ENCODE data around the gene ATP8B2. TPM values are rescaled to one million over a fixed set of nuclear protein-coding genes. Genes with fewer than 3 reads are reported as not detected.

ATP8B2 gene
- polyA plus RNA-seq, 1 of the 3 experiments (the other 2 are of a cell fraction), result 50.7 TPM

DNA sequence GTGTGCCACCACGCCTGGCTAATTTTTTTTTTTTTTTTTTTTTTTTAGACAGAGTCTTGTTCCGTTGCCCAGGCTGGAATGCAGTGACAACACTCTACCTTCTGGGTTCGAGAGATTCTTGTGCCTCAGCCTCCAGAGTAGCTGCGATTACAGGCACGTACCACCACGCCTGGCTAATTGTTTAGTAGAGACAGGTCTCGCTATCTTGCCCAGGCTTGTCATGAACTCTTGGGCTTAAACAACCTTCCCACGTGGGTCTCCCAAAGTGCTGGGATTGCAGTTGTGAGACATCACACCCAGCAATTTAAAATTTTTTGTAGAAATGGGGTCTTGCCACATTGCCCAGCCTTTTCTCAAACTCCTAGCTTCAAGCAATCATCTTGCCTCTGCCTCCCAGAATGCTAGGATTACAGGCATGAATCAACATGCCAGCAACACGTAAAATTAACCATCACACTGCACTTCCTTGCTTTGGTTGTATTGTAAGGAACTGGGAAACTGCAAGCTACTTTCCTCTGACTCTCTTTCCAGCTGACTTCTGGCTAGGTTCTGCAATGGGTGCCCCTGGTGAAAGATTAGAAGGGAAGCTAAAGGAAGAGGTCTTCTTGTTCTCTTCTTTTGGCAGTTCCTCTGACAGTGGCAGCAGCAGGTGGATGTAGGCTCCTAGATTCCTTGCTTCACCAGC, 65.9 kb downstream of the ATP8B2 start:
- no peak for TF ChIP-seq RXRA (IDR thresholded peaks at IDR 0.05; ENCODE audit: borderline replicate concordance, low read depth)
- TF ChIP-seq YY1 (IDR thresholded peaks at IDR 0.05; ENCODE audit: low read depth), result no peak
- TF ChIP-seq EP300 (IDR thresholded peaks at IDR 0.05; ENCODE audit: borderline replicate concordance in 1 of 2, low read depth in 1 of 2, low read length in 1 of 2), result no peak
- no peak for DNase-seq
- Histone ChIP-seq H4K20me1 (ENCODE audit: insufficient read depth) (no peaks in the 10 kb centered on the region), H3K9me2 (no peaks in the 10 kb centered on the region), H3K9me3 (no peaks in the 10 kb centered on the region), H3K79me2 (ENCODE audit: insufficient read depth) (no peaks in the 10 kb centered on the region), H3K4me1 (ENCODE audit: control insufficient read depth in 1 of 2, insufficient read depth in 2 of 2, low read depth in 1 of 2, low read length in 1 of 2) (no peaks in the 10 kb centered on the region), H3K36me3 (replicated peaks in 1 of 2; ENCODE audit: control insufficient read depth in 1 of 2, insufficient read depth in 2 of 2, low read length in 1 of 2) (no peaks in the 10 kb centered on the region), H3K9ac (no peak overlapping the region), H2AFZ (ENCODE audit: low read depth) (no peak overlapping the region), H3K4me2 (no peak overlapping the region), H3F3A (replicated peaks; ENCODE audit: insufficient read depth) (no peaks in the 10 kb centered on the region), H3K27ac (ENCODE audit: low read depth in 2 of 2, low read length in 1 of 2) (no peak overlapping the region), H3K27me3 (ENCODE audit: insufficient read depth) (no peaks in the 10 kb centered on the region; the same call in 1 of the 2 replicates), H3K4me3 (ENCODE audit: low read depth in 2 of 2, low read length in 1 of 2) (no peak overlapping the region)
- ChIA-PET CTCF (no interaction called here), POLR2A (no interaction called here)
- 74% methylated on average over 9 of the region's 9 CpGs for WGBS (ENCODE audit: low lambda C conversion rate)

DNA sequence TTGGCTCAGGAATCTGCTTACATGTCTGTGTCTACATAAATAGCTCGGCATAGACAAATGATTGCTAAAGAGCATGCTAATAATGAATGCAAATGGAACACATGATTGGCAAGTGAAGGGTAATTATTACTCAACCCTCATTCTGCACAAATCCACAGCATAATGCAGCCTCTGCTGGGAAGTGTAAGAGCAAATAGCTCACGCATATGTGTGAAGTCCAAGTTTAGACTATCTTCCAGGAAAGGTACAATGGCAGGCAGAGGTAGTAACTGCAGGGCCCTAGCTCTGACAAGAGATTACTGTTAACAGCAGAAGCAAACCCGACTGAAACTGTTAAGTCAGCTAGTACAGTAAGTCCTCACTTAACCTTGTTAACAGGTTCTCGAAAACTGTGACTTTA, 72.8 kb downstream of the ATP8B2 start:
- ChIA-PET POLR2A (no interaction called here), CTCF (interaction anchor here (0.9 kb wide), 1 partner anchor 73 kb away, joined by 3 read pairs; the partner anchor contains the start of gene ATP8B2)
- 80% methylated on average over 4 of the region's 4 CpGs for WGBS (ENCODE audit: low lambda C conversion rate)

DNA sequence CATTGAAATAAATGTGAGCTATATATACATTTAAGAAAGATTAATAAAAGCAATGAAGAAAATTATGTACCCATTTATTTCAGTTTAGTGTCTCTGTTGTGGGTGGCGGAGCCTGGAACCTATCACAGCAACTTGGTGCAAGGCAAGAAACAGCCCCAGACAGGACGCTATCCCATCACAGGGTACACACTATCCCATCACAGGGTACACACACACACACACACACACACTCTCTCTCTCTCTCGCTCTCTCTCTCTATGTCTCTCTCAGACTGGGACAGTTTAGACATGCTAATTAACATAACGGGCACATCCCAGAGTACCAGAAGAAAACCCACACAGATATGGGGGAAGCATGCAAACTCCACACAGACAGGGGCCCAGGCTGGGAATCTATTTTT, 73.4 kb downstream of the ATP8B2 start:
- H3K9ac ChIP-seq, result no peak overlapping the region
- H3K9me3 ChIP-seq, result no peaks in the 10 kb centered on the region
- ChIA-PET CTCF (interaction anchor here (0.9 kb wide), 1 partner anchor 73 kb away, joined by 3 read pairs; the partner anchor contains the start of gene ATP8B2), POLR2A (no interaction called here)
- no peak overlapping the region for H3K4me2 ChIP-seq
- H3K27me3 ChIP-seq (ENCODE audit: insufficient read depth), result no peaks in the 10 kb centered on the region; the same call in 1 of the 2 replicates
- H3K4me1 ChIP-seq (ENCODE audit: control insufficient read depth in 1 of 2, insufficient read depth in 2 of 2, low read depth in 1 of 2, low read length in 1 of 2), result no peaks in the 10 kb centered on the region
- 90% methylated on average over 4 of the region's 4 CpGs for WGBS (ENCODE audit: low lambda C conversion rate)
- H3K27ac ChIP-seq (ENCODE audit: low read depth in 2 of 2, low read length in 1 of 2), result no peak overlapping the region
- H3K9me2 ChIP-seq, result no peaks in the 10 kb centered on the region
- no peak for DNase-seq
- no peaks in the 10 kb centered on the region for H4K20me1 ChIP-seq (ENCODE audit: insufficient read depth)
- no peaks in the 10 kb centered on the region for H3K36me3 ChIP-seq (replicated peaks in 1 of 2; ENCODE audit: control insufficient read depth in 1 of 2, insufficient read depth in 2 of 2, low read length in 1 of 2)
- H2AFZ ChIP-seq (ENCODE audit: low read depth), result no peak overlapping the region
- H3K4me3 ChIP-seq (ENCODE audit: low read depth in 2 of 2, low read length in 1 of 2), result no peak overlapping the region
- H3F3A ChIP-seq (replicated peaks; ENCODE audit: insufficient read depth), result no peaks in the 10 kb centered on the region
- no peaks in the 10 kb centered on the region for H3K79me2 ChIP-seq (ENCODE audit: insufficient read depth)
- TF ChIP-seq, protein P1, sequence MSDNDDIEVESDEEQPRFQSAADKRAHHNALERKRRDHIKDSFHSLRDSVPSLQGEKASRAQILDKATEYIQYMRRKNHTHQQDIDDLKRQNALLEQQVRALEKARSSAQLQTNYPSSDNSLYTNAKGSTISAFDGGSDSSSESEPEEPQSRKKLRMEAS (IDR thresholded peaks at IDR 0.05; ENCODE audit: low read depth), result no peak
- TF ChIP-seq, protein P2, sequence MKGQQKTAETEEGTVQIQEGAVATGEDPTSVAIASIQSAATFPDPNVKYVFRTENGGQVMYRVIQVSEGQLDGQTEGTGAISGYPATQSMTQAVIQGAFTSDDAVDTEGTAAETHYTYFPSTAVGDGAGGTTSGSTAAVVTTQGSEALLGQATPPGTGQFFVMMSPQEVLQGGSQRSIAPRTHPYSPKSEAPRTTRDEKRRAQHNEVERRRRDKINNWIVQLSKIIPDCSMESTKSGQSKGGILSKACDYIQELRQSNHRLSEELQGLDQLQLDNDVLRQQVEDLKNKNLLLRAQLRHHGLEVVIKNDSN (IDR thresholded peaks at IDR 0.05; ENCODE audit: borderline replicate concordance, low read depth), result no peak
- TF ChIP-seq, protein P3, sequence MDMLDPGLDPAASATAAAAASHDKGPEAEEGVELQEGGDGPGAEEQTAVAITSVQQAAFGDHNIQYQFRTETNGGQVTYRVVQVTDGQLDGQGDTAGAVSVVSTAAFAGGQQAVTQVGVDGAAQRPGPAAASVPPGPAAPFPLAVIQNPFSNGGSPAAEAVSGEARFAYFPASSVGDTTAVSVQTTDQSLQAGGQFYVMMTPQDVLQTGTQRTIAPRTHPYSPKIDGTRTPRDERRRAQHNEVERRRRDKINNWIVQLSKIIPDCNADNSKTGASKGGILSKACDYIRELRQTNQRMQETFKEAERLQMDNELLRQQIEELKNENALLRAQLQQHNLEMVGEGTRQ (IDR thresholded peaks at IDR 0.05; ENCODE audit: borderline replicate concordance, low read depth, low read length), result no peak
- no peak for TF ChIP-seq RCOR1 (IDR thresholded peaks at IDR 0.05; ENCODE audit: low read length)

More for the DNA sequence above, 72.8 kb downstream of the ATP8B2 start:
- no peak for DNase-seq
- Histone ChIP-seq H3K27me3 (ENCODE audit: insufficient read depth) (no peaks in the 10 kb centered on the region; the same call in 1 of the 2 replicates), H3K79me2 (ENCODE audit: insufficient read depth) (no peaks in the 10 kb centered on the region), H3K9me3 (no peaks in the 10 kb centered on the region), H3K4me3 (ENCODE audit: low read depth in 2 of 2, low read length in 1 of 2) (no peak overlapping the region), H3K27ac (ENCODE audit: low read depth in 2 of 2, low read length in 1 of 2) (no peak overlapping the region), H3K4me2 (no peak overlapping the region), H3K36me3 (replicated peaks in 1 of 2; ENCODE audit: control insufficient read depth in 1 of 2, insufficient read depth in 2 of 2, low read length in 1 of 2) (no peaks in the 10 kb centered on the region), H3K9me2 (no peaks in the 10 kb centered on the region), H2AFZ (ENCODE audit: low read depth) (no peak overlapping the region), H3K4me1 (ENCODE audit: control insufficient read depth in 1 of 2, insufficient read depth in 2 of 2, low read depth in 1 of 2, low read length in 1 of 2) (no peaks in the 10 kb centered on the region), H3F3A (replicated peaks; ENCODE audit: insufficient read depth) (no peaks in the 10 kb centered on the region), H4K20me1 (ENCODE audit: insufficient read depth) (no peaks in the 10 kb centered on the region), H3K9ac (no peak overlapping the region)
- TF ChIP-seq NRF1 (IDR thresholded peaks at IDR 0.05; ENCODE audit: low read depth, low read length) (no peak), EP300 (IDR thresholded peaks at IDR 0.05; ENCODE audit: borderline replicate concordance in 1 of 2, low read depth in 1 of 2, low read length in 1 of 2) (no peak), FOXJ3 (CRISPR knock-in tag; IDR thresholded peaks at IDR 0.05) (no peak), MXI1 (IDR thresholded peaks at IDR 0.05; ENCODE audit: low read depth, low read length) (no peak), RFX5 (IDR thresholded peaks at IDR 0.05; ENCODE audit: low read length) (no peak)
- TF ChIP-seq, protein P4, sequence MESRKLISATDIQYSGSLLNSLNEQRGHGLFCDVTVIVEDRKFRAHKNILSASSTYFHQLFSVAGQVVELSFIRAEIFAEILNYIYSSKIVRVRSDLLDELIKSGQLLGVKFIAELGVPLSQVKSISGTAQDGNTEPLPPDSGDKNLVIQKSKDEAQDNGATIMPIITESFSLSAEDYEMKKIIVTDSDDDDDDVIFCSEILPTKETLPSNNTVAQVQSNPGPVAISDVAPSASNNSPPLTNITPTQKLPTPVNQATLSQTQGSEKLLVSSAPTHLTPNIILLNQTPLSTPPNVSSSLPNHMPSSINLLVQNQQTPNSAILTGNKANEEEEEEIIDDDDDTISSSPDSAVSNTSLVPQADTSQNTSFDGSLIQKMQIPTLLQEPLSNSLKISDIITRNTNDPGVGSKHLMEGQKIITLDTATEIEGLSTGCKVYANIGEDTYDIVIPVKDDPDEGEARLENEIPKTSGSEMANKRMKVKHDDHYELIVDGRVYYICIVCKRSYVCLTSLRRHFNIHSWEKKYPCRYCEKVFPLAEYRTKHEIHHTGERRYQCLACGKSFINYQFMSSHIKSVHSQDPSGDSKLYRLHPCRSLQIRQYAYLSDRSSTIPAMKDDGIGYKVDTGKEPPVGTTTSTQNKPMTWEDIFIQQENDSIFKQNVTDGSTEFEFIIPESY (IDR thresholded peaks at IDR 0.05; ENCODE audit: borderline replicate concordance, low read depth), result no peak
